GM12878 (cell line): ENCODE data around the gene WDR41. TPM values are rescaled to one million over a fixed set of nuclear protein-coding genes. Genes with fewer than 3 reads are reported as not detected.

Source experiments
- ATAC-seq: fragments of 200-7000 bp; cut with Tn5 transposase; 3 replicates; pipeline ENCODE4 v1.9.1; 2020; ENCODE audit warnings: mild to moderate bottlenecking, moderate library complexity
- BruUV-seq: library from RNA; stranded (reverse); fragments of 400-500 nt; replicated peaks from 2 replicates; lab custom pipeline; 2021; lab: Mats Ljungman, UMichigan
- CTCF ChIA-PET: fragments of 300-600 bp; sonication (Branson Sonifier 250); formaldehyde crosslinking; extraction: SDS; loops from one replicate; lab custom pipeline; 2021; ENCODE audit warnings: inconsistent platforms; lab: Yijun Ruan, JAX
- POLR2A ChIA-PET: fragments of 350-600 bp; formaldehyde crosslinking; extraction: SDS; loops from one replicate; lab custom pipeline; 2021; ENCODE audit warnings: inconsistent platforms; lab: Charles Lee
- RAD21 ChIA-PET: fragments of 300-600 bp; sonication (Branson Sonifier 250); formaldehyde crosslinking; loops from one replicate; lab custom pipeline; 2023; ENCODE audit warnings: antibody characterized with exemption; ENCODE audit not compliant: unreplicated experiment; lab: Charles Lee
- SMC1A ChIA-PET: fragments of 300-600 bp; sonication (Branson Sonifier 250); formaldehyde crosslinking; loops from one replicate; lab custom pipeline; 2023; ENCODE audit not compliant: unreplicated experiment, uncharacterized antibody; lab: Charles Lee
- DNase-seq: peaks from one replicate; pipeline ENCODE4 v3.0.0-alpha.2; 2011; ENCODE audit warnings: low read depth, low spot score
- FAIRE-seq: peaks from 3 replicates; lab custom pipeline; 2011; peaks lifted over from hg19 to GRCh38; lab: Jason Lieb, UNC
- H2AFZ ChIP-seq: 2 replicates; pipeline ENCODE4 v1.6.0; 2011; ENCODE audit warnings: low read depth, low read length, control low read depth; ENCODE audit not compliant: control insufficient read depth
- H3K27ac ChIP-seq: 2 replicates; pipeline ENCODE4 v1.5.1; 2011; ENCODE audit warnings: control low read depth; ENCODE audit not compliant: control insufficient read depth, insufficient read depth
- H3K27me3 ChIP-seq, 2 experiments: replicated peaks in 1 of 2; 2 replicates each; pipeline versions ENCODE4 v1.6.0 to v1.6.1; 2011; ENCODE audit warnings: low read length in 1 of 2; ENCODE audit not compliant: control insufficient read depth in 2 of 2, insufficient read depth in 2 of 2
- H3K36me3 ChIP-seq, 2 experiments: 2 replicates each; pipeline ENCODE4 v1.5.1; 2011; ENCODE audit warnings: low read length in 1 of 2; ENCODE audit not compliant: control insufficient read depth in 2 of 2, insufficient read depth in 2 of 2
- H3K4me1 ChIP-seq: 2 replicates; pipeline ENCODE4 v1.6.1; 2011; ENCODE audit warnings: mild to moderate bottlenecking, low read length, moderate library complexity, mixed read lengths; ENCODE audit not compliant: control insufficient read depth, insufficient read depth
- H3K4me2 ChIP-seq: 2 replicates; pipeline ENCODE4 v1.6.0; 2011; ENCODE audit warnings: control low read depth; ENCODE audit not compliant: control insufficient read depth, insufficient read depth
- H3K4me3 ChIP-seq: fragments of 200-600 bp; sonication (generic); 2 replicates; pipeline ENCODE4 v1.5.1; 2016
- H3K79me2 ChIP-seq: 2 replicates; pipeline ENCODE4 v1.6.0; 2011; ENCODE audit warnings: low read length; ENCODE audit not compliant: control insufficient read depth, insufficient read depth
- H3K9ac ChIP-seq: 2 replicates; pipeline ENCODE4 v1.8.0; 2011; ENCODE audit warnings: low read length, control low read depth, mixed read lengths; ENCODE audit not compliant: control insufficient read depth, insufficient read depth
- H3K9me3 ChIP-seq: replicated peaks from 3 replicates; pipeline ENCODE4 v1.5.1; 2011; ENCODE audit warnings: mild to moderate bottlenecking, low read length; ENCODE audit not compliant: control insufficient read depth, insufficient read depth
- H4K20me1 ChIP-seq: 2 replicates; pipeline ENCODE4 v1.6.0; 2011; ENCODE audit not compliant: control insufficient read depth, insufficient read depth
- CBFB ChIP-seq: IDR thresholded peaks from 2 replicates; pipeline ENCODE4 v1.6.1; 2016; ENCODE audit warnings: antibody characterized with exemption, low read depth
- CEBPB ChIP-seq, 2 experiments: fragments of 150-350 bp in 1 of 2; IDR thresholded peaks; 2 replicates each; pipeline ENCODE4 v1.6.1; 2012 to 2014; ENCODE audit warnings: low read depth in 2 of 2, low read length in 2 of 2, borderline replicate concordance in 1 of 2, inconsistent platforms in 1 of 2
- GATAD2B ChIP-seq: fragments of 450-650 bp; conservative IDR thresholded peaks from 2 replicates; pipeline ENCODE4 v1.6.1; 2017; ENCODE audit warnings: low read depth, mild to moderate bottlenecking, moderate library complexity
- HDGF ChIP-seq: fragments of 450-650 bp; IDR thresholded peaks from 2 replicates; pipeline ENCODE4 v1.6.1; 2016; ENCODE audit warnings: antibody characterized with exemption
- KAT2A ChIP-seq: conservative IDR thresholded peaks from 2 replicates; pipeline ENCODE4 v1.6.1; 2011; ENCODE audit warnings: low read depth, low read length; ENCODE audit not compliant: control insufficient read depth
- MLLT1 ChIP-seq: fragments of 450-650 bp; IDR thresholded peaks from 2 replicates; pipeline ENCODE4 v1.6.1; 2016; ENCODE audit warnings: mild to moderate bottlenecking
- MYC ChIP-seq: IDR thresholded peaks from 2 replicates; pipeline ENCODE4 v1.6.1; 2011; ENCODE audit warnings: mild to moderate bottlenecking, low read length, moderate library complexity, inconsistent platforms; ENCODE audit not compliant: insufficient read depth, insufficient replicate concordance, insufficient read length, severe bottlenecking
- RAD21 ChIP-seq: IDR thresholded peaks from 2 replicates; pipeline ENCODE4 v1.6.1; 2011; ENCODE audit warnings: mild to moderate bottlenecking, low read depth, low read length, moderate library complexity; ENCODE audit not compliant: insufficient read depth
- SMAD5 ChIP-seq: IDR thresholded peaks from 2 replicates; pipeline ENCODE4 v1.6.1; 2016; ENCODE audit warnings: antibody characterized with exemption, low read depth
- SMC3 ChIP-seq: IDR thresholded peaks from 2 replicates; pipeline ENCODE4 v1.6.1; 2011; ENCODE audit warnings: low read length, improper control_type of control experiment, borderline replicate concordance
- STAT1 ChIP-seq: fragments of 450-650 bp; conservative IDR thresholded peaks from 2 replicates; pipeline ENCODE4 v1.6.1; 2014; ENCODE audit warnings: antibody characterized with exemption, mild to moderate bottlenecking
- TAF1 ChIP-seq: IDR thresholded peaks from 2 replicates; pipeline ENCODE4 v1.6.1; 2011; ENCODE audit warnings: mild to moderate bottlenecking, low read depth, low read length, borderline replicate concordance
- WRNIP1 ChIP-seq: IDR thresholded peaks from 2 replicates; pipeline ENCODE4 v1.6.1; 2011; ENCODE audit warnings: low read depth, low read length, improper control_type of control experiment, borderline replicate concordance
- ZNF687 ChIP-seq: fragments of 450-650 bp; IDR thresholded peaks from 2 replicates; pipeline ENCODE4 v1.6.1; 2017; ENCODE audit warnings: mild to moderate bottlenecking, moderate library complexity
- ZZZ3 ChIP-seq: IDR thresholded peaks from 2 replicates; pipeline ENCODE4 v1.6.1; 2011; ENCODE audit warnings: low read depth; ENCODE audit not compliant: control insufficient read depth, insufficient read length
- WGBS: methylation state at CpG from one replicate; pipeline ENCODE4 v1.1.6; 2016; ENCODE audit warnings: low lambda C conversion rate; ENCODE audit not compliant: insufficient replicate concordance, insufficient coverage; ENCODE audit errors: missing lambda C conversion rate; 5-methylcytosine and 5-hydroxymethylcytosine counted together
- in situ Hi-C: fragments of 300-500 bp; cut with MboI; formaldehyde crosslinking; loops from 9 replicates; pipeline ENCODE4 v1.14.3; 2018; ENCODE audit warnings: mixed read lengths
- intact Hi-C: fragments of 100-400 bp; cut with micrococcal nuclease; formaldehyde crosslinking; loops from one replicate; pipeline ENCODE4 v1.14.2; 2022; ENCODE audit not compliant: unreplicated experiment
- polyA plus RNA-seq, 11 experiments: library from polyadenylated mRNA; depleted of rRNA in 4 of 11; unstranded in 6 of 11; stranded (reverse) in 5 of 11; fragments of >200 nt; fragmentation: Nextera tagmentation in 4 of 11; fragmentation: Illumina TruSeq in 1 of 11; extraction: Ambion mirVana in 4 of 11; extraction: Trizol in 1 of 11; gene quantifications; 1 replicate in 1 of 11; 2 replicates in 10 of 11; pipeline versions ENCODE4 v1.2.1 to v1.2.3, GENCODE V29; 2011 to 2016; ENCODE audit warnings: inconsistent platforms in 2 of 11, missing spikeins in 2 of 11, low read depth in 1 of 11
- total RNA-seq, 4 experiments: library from RNA; depleted of rRNA in 3 of 4; stranded (reverse); fragments of >200 nt in 3 of 4; fragmentation: Illumina TruSeq in 1 of 4; extraction: Trizol in 1 of 4; gene quantifications; 2 replicates each; pipeline versions ENCODE4 v1.2.1 to v1.2.3, GENCODE V29; 2013 to 2021

WDR41 gene
- total and polyA plus RNA-seq, 10 of the 15 experiments (the other 5 are each of a cell fraction or from before 2014, with no cell fraction given) = 60.0 to 124 (median 84.4) TPM

GRCh38 chr5:77531297-77531696 is 39.2 kb upstream of the WDR41 start (continued):
- TF ChIP-seq CEBPB (IDR thresholded peaks at IDR 0.05; ENCODE audit: borderline replicate concordance in 1 of 2, low read depth in 2 of 2, low read length in 2 of 2) = no peak
- no peak for TF ChIP-seq MYC
- TF ChIP-seq KAT2A = no peak
- TF ChIP-seq ZNF687 = no peak

- no TSS peak for BruUV-seq
- Histone ChIP-seq H3K9ac (no peak overlapping the region), H3K9me3 (no peaks in the 10 kb centered on the region), H3K4me3 (no peak overlapping the region), H3K27ac (no peak overlapping the region), H3K4me1 (no peaks in the 10 kb centered on the region), H3K79me2 (no peaks in the 10 kb centered on the region), H4K20me1 (no peaks in the 10 kb centered on the region), H3K36me3 (no peaks in the 10 kb centered on the region), H3K27me3 (no peaks in the 10 kb centered on the region), H2AFZ (no peak overlapping the region), H3K4me2 (no peak overlapping the region)
- ATAC-seq = no peak
- no peak for FAIRE-seq
- ChIA-PET RAD21 (interaction anchor here (0.7 to 2.6 kb wide), 3 partner anchors 25 to 375 kb away, joined by 4 to 11 read pairs (median 4); no protein-coding TSS in a partner anchor), CTCF (interaction anchor here (1.0 to 1.7 kb wide), 6 partner anchors 112 to 748 kb away, joined by 3 to 5 read pairs (median 4); no protein-coding TSS in a partner anchor), POLR2A (no interaction called here), SMC1A (interaction anchor here (0.6 to 2.9 kb wide), 6 partner anchors 9 to 779 kb away, joined by 3 to 9 read pairs (median 3); partner anchors contain the start of gene WDR41)
- WGBS = 47% methylated on average over 2 of the region's 2 CpGs
- no peak for DNase-seq
- intact Hi-C loops = no loop called here
- in situ Hi-C loops = no loop called here
- TF ChIP-seq CBFB (no peak), RAD21 (peak; percentile 62), STAT1 (no peak), WRNIP1 (no peak), SMAD5 (no peak), TAF1 (no peak), SMC3 (peak; percentile 55; the same call in 1 of the 2 replicates), ZZZ3 (no peak), GATAD2B (no peak), MLLT1 (no peak), HDGF (no peak)
Observed at GRCh38 chr5:77518304-77518703, 26.2 kb upstream of the WDR41 start.
